DND-41 (cell line): ENCODE measurements around the gene WDR47.

Experiments
- ATAC-seq: fragments of 200-7000 bp; cut with Tn5 transposase; 3 replicates; pipeline ENCODE4 v1.9.1; 2021; ENCODE audit warnings: low read depth; ENCODE audit not compliant: insufficient read depth
- DNase-seq: peaks from one replicate; pipeline ENCODE4 v3.0.0-alpha.2; 2020
- H2AFZ ChIP-seq: 2 replicates; pipeline ENCODE4 v1.6.0; 2012; ENCODE audit warnings: low read depth, low read length
- H3K27ac ChIP-seq: 2 replicates; pipeline ENCODE4 v1.5.1; 2012; ENCODE audit warnings: low read length, inconsistent platforms
- H3K27me3 ChIP-seq: fragments of 200-600 bp; sonication (generic); 2 replicates; pipeline ENCODE4 v1.6.0; 2012; ENCODE audit warnings: low read length, mild to moderate bottlenecking, inconsistent platforms; ENCODE audit not compliant: insufficient read depth, poor library complexity
- H3K36me3 ChIP-seq: 2 replicates; pipeline ENCODE4 v1.5.1; 2012; ENCODE audit warnings: low read length, inconsistent platforms; ENCODE audit not compliant: insufficient read depth
- H3K4me1 ChIP-seq: 2 replicates; pipeline ENCODE4 v1.5.1; 2012; ENCODE audit warnings: mild to moderate bottlenecking, low read length; ENCODE audit not compliant: insufficient read depth
- H3K4me2 ChIP-seq: 2 replicates; pipeline ENCODE4 v1.6.0; 2012; ENCODE audit warnings: mild to moderate bottlenecking, moderate library complexity, low read length, inconsistent platforms; ENCODE audit not compliant: insufficient read depth
- H3K4me3 ChIP-seq, 2 experiments: fragments of 200-600 bp in 1 of 2; shearing (Covaris generic) in 1 of 2; 2 replicates each; pipeline ENCODE4 v1.5.1; 2012 to 2016; ENCODE audit warnings: inconsistent platforms in 2 of 2, low read length in 2 of 2, mild to moderate bottlenecking in 2 of 2, low read depth in 1 of 2, moderate library complexity in 1 of 2
- H3K79me2 ChIP-seq: 2 replicates; pipeline ENCODE4 v1.6.0; 2012; ENCODE audit warnings: low read length, inconsistent platforms; ENCODE audit not compliant: insufficient read depth
- H3K9ac ChIP-seq: 2 replicates; pipeline ENCODE4 v1.6.0; 2012; ENCODE audit warnings: low read depth, mild to moderate bottlenecking, inconsistent platforms, low read length, moderate library complexity
- H3K9me3 ChIP-seq: 2 replicates; pipeline ENCODE4 v1.5.1; 2012; ENCODE audit warnings: low read length, moderate library complexity, mild to moderate bottlenecking, inconsistent platforms; ENCODE audit not compliant: insufficient read depth, severe bottlenecking
- H4K20me1 ChIP-seq: 2 replicates; pipeline ENCODE4 v1.6.0; 2012; ENCODE audit warnings: low read length; ENCODE audit not compliant: insufficient read depth
- CTCF ChIP-seq: IDR thresholded peaks from 2 replicates; pipeline ENCODE4 v1.5.1; 2012; ENCODE audit warnings: borderline replicate concordance, low read length, moderate library complexity, mild to moderate bottlenecking; ENCODE audit not compliant: poor library complexity, severe bottlenecking; ENCODE audit errors: extremely low read depth
- EZH2 ChIP-seq: IDR thresholded peaks from 3 replicates; pipeline ENCODE4 v1.6.1; 2012; ENCODE audit warnings: borderline replicate concordance, low read depth, mild to moderate bottlenecking, moderate library complexity, low read length, inconsistent platforms; ENCODE audit not compliant: severe bottlenecking

Gene WDR47

GRCh38 chr1:108960719-108961118 lies 81.2 kb downstream of the WDR47 start:
- H3K36me3 ChIP-seq: no peaks in the 10 kb centered on the region
- H3K27me3 ChIP-seq: peaks cover 39% of the 10 kb centered on the region
- H4K20me1 ChIP-seq: peaks cover 38% of the 10 kb centered on the region

GRCh38 chr1:108957888-108958287 lies 84.0 kb downstream of the WDR47 start:
- Histone ChIP-seq H3K27ac (no peak overlapping the region), H4K20me1 (peaks cover 57% of the 10 kb centered on the region), H3K9ac (no peak overlapping the region), H2AFZ (no peak overlapping the region), H3K4me3 (no peak overlapping the region), H3K4me1 (peaks cover 14% of the 10 kb centered on the region), H3K27me3 (peaks cover 40% of the 10 kb centered on the region), H3K4me2 (no peak overlapping the region), H3K79me2 (no peaks in the 10 kb centered on the region), H3K36me3 (no peaks in the 10 kb centered on the region), H3K9me3 (no peaks in the 10 kb centered on the region)
- ATAC-seq: no peak
- DNase-seq: no peak
- TF ChIP-seq CTCF: no peak
- no peak for TF ChIP-seq EZH2

More at GRCh38 chr1:108960719-108961118, 81.2 kb downstream of the WDR47 start:
- Histone ChIP-seq H3K4me1 (peaks cover 26% of the 10 kb centered on the region), H3K9ac (no peak overlapping the region), H3K9me3 (no peaks in the 10 kb centered on the region), H3K79me2 (no peaks in the 10 kb centered on the region), H2AFZ (no peak overlapping the region), H3K4me2 (no peak overlapping the region), H3K4me3 (no peak overlapping the region), H3K27ac (no peak overlapping the region)
- ATAC-seq: no peak
- DNase-seq: no peak
- TF ChIP-seq EZH2: no peak
- TF ChIP-seq CTCF: no peak

- Histone ChIP-seq H3K9me3 (no peaks in the 10 kb centered on the region), H3K27ac (no peak overlapping the region), H3K27me3 (peaks cover 28% of the 10 kb centered on the region), H3K79me2 (no peaks in the 10 kb centered on the region), H3K4me2 (no peak overlapping the region), H3K36me3 (no peaks in the 10 kb centered on the region), H2AFZ (no peak overlapping the region), H3K4me3 (no peak overlapping the region), H3K9ac (no peak overlapping the region), H3K4me1 (peaks cover 8% of the 10 kb centered on the region), H4K20me1 (peaks cover 61% of the 10 kb centered on the region)
- no peak for TF ChIP-seq CTCF
- no peak for TF ChIP-seq EZH2
- DNase-seq (no peak), ATAC-seq (no peak)
Measured at GRCh38 chr1:108955881-108956280, 86.0 kb downstream of the WDR47 start.

GRCh38 chr1:108955111-108955510 lies 86.8 kb downstream of the WDR47 start:
- ATAC-seq (no peak), DNase-seq (no peak)
- Histone ChIP-seq H3K4me2 (no peak overlapping the region), H3K4me3 (no peak overlapping the region), H3K9me3 (no peaks in the 10 kb centered on the region), H3K27ac (no peak overlapping the region), H3K79me2 (no peaks in the 10 kb centered on the region), H3K9ac (no peak overlapping the region), H2AFZ (no peak overlapping the region), H4K20me1 (peaks cover 57% of the 10 kb centered on the region), H3K27me3 (peaks cover 20% of the 10 kb centered on the region), H3K4me1 (peaks cover 8% of the 10 kb centered on the region), H3K36me3 (no peaks in the 10 kb centered on the region)
- TF ChIP-seq EZH2 (no peak), CTCF (no peak)
